GM18519 (cell line): Measurements from ENCODE around the gene PLXND1.

Source experiments
- ATAC-seq: cut with Tn5 transposase; IDR thresholded peaks from one replicate; pipeline ENCODE4 v1.9.1; 2021; ENCODE audit warnings: mild to moderate bottlenecking, moderate library complexity; ENCODE audit not compliant: unreplicated experiment, low FRiP score

Gene PLXND1

DNA sequence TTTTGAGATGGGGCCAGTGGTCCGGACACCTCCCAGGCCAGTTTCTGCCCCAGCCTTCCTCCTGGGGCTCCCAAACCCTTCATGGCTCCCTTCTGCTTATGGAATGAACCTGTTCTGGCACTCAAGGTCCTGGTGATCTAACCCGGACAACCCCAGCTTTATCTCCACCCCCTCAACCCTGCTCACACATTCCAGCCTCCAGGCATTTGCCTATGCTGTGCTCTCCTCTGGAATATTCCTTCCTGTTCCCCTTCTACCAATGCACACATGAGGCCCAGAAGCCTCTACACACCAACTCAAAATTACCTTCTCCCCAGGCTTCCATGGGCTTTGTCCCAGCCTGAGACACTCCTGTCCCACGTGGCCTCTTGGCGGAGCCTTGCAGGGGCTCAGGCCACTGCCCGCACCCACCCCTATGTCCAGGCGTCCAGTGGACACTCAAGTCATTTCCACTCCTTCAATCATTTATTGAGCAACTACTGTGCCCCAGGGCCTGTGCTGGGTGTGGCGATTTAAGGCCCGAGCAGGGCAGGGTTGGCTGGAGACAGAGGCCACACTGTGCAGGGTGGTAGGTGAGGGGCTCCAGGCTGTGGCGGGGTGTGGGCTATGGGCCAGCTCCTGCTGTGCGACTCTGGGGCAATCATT is 18.8 kb downstream of the PLXND1 start:
- ATAC-seq = no peak

DNA sequence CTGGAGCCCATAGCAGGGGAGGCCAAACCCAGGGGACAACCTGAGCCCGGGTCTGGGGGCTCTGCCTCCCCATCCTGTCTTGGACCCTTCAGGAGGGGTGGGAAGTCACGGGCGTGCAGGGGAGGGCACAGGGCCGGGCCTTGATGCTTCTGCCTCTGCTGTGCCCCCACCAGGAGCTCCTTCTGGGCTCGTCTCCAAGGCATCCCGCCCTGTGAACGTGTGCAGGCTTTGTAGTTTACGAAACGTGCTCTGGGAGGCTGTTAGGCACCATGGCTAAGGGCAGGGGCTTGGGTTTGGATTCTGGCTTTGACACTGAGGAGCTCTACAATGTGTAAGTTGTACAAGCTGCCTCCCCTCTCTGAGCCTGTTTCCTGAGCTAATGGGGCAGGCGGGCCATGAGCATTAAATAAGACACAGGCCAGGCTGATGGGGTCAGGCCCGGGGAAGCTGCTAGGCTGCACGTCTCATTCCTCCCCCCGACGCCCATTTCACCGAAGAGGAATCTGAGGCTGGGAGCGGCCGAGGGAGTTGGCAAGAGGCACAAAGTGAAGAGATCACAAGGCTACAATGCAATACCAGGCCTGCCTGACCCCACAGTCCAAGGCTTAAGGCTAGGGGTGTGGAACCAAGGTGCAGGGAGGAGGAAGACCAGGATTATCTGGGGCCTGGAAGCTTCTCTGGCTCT is 19.6 kb downstream of the PLXND1 start:
- no peak for ATAC-seq

DNA sequence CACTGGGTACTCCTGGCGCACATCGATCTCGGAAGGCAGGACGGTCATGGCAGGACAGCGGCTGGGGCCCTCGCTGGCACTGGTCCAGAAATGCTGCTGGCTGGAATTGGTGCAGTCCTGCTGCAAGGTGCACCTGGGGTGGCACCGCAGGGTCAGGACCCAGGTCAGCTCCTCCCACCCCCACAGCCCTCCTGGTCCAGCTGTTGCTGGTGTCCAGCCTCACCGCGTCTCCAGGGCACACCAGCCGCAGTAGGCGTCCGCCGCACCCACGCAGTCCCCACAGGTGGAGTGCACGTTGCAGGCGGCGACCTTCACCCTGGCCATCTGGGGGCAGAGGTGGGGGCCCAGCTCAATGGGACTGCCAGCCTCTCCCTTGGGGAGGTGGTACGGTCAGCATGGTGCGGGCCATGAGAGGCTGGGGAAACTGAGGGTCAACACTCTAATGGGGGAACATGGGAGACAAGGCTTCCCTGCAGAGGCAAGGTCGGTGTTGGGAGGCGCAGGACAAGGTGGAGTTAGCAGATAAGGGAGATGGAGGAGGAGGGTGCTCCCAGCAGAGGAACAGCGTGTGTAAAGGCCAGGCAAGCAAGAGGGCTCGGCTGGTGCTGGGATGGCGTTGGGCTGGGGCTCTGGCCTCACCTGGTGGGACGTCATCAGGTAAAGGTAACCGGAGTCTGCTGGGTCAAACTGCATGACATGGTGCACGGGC is 20.4 kb downstream of the PLXND1 start:
- ATAC-seq = no peak

DNA sequence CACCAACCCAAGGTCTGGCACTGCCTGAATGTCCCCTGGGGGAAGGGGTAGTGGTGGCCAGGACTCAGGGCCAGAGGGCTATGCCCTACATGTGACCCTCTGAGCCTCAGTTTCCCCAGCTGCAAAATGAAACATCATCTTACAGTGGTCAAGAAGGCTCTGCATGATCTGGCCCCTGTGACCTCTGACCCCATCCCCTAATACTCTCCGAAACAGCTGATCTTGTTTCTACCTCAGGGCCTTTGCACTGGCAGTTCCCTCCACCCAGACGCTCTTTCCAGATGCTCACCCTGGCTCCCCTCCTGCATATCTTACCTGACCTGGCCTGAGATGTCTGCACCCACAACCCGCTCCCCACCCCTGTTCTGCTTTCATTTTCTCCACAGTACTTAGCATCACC is 21.8 kb downstream of the PLXND1 start:
- no peak for ATAC-seq

DNA sequence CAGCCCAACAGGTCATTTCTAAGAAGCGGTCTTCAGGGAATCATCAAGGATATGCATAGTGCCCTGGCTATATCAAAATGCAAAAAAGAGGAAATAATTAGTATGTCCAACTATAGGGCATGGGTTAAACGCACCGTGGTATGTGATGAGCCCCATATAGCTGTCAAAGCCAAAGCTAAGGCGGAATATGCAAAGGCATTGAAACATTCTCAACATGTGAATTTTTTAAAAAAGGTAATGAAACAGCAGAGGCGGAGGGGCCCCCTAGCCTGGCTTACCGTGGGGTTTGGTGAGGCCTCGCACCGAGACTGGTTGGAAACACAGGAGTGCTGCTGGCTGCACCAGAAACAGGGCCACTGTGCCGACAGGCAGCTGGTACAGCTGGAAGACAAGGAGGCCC is 23.2 kb downstream of the PLXND1 start:
- ATAC-seq = no peak

DNA sequence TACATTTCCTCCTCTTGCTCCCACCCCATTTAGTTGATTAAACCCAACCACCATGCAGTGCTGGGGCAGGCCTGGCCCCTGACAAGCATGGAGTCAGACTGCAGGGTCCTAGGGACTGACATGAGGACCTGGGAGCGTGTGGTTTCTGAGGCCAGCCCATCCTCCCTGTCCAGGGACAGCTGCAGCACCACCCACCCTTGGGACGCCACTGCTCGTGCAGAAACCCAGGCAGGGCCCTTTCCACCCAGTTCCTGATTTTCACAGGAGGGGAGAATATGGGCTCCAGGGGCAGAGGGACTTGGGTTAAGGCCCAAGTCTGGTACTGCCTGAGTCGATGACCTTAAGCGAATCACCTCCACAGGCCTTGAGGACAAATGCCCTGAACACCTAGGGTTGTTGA is 23.7 kb downstream of the PLXND1 start:
- ATAC-seq = no peak

DNA sequence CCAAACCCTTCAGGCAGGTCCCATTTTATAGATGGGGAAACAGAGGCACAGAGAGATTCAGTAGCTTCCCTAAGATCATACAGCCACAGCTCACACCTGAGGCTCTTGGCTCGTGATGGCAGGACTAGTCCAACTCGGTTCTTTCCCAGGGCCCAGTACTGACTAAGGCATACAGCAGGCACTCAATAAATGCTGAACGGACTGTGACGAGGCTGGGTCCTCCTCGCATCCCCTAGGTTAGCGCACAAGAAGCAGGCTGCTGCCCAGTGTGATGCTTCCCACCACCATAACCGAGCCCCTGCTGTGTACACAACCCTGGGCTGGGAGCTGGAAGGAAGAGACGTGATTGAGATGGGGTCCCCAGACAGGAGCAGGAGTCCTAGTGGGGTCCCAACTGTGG is 24.9 kb downstream of the PLXND1 start:
- ATAC-seq = no peak

DNA sequence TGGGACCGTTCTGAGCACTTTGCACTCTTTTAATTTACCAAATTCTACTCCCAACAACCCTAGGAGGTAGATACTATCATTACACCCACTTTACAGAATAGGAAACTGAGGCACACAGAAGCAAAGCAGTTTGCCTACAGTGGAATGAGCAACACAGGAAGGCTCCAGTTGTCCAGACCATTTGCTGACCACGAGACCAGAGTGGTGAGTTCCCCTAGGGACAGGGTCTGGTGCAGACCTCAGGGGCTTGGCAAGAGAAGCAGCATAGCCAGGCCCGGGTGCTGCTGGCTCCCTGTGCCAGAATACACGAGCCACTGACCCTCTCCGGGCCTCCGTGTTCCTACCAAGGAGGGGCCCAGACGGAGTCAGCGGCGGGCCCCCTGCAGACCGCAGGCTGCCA is 26.5 kb downstream of the PLXND1 start:
- no peak for ATAC-seq

DNA sequence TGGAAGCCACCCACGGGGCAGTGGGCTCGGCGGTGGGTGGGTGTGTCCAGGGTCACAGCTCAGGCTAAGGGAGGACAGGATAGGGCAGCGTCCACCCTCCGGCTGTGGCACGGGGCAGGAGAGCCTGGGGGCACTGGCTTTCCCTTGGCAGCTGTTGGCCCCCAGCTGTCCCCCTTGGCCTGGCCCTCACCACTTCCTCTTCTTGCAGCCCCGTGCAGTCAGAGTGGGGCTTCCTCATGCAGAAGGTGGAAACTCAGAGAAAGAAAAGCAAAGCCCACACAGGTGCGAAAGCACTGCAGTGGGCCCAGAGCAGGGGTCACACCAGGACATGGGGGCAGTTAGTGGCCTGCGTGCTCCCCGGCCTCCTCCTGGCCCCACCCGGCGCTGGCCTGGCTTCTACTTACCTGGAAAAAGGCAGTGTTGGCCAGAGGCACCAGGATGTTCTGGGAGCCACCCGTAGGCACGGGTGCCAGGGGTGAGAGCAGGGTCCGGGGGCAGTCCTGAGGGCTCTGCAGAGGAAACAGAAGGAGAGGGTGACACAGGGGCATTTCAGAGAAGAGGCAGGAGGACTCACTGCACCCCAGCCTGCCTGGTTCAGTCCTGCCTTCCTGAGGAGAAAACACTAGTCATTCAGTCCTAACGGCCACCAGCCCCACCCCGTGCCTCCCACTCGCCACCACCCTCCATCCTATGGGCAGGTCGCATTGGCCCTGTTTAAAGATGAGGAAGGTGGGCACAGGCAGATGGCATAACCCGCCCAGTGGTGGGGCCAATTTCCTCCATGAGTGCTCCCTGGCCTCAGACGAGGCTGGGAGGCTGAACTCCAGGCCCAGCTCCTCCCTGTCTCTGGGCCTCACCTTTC is 28.3 kb downstream of the PLXND1 start:
- no peak for ATAC-seq

DNA sequence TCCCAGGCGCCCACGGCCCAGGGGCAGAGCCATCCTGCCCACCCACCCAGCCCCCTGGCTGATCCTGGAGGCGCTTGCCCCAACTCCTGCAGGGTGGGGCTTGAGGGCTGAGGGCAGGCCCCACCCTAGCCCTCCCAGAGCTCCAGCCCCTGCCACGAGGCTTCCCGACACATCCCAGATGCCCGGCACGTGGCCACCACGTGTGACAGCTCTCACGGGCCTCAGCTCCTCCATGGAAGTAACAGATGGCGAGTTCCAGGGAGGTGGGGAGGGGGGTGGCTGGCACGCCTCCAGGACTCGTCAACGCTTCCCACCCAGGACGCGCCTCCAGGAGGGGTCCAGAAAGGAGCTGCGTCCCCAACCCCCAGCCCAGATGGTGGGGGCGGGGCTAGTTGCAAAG is 29.1 kb downstream of the PLXND1 start:
- ATAC-seq = no peak

DNA sequence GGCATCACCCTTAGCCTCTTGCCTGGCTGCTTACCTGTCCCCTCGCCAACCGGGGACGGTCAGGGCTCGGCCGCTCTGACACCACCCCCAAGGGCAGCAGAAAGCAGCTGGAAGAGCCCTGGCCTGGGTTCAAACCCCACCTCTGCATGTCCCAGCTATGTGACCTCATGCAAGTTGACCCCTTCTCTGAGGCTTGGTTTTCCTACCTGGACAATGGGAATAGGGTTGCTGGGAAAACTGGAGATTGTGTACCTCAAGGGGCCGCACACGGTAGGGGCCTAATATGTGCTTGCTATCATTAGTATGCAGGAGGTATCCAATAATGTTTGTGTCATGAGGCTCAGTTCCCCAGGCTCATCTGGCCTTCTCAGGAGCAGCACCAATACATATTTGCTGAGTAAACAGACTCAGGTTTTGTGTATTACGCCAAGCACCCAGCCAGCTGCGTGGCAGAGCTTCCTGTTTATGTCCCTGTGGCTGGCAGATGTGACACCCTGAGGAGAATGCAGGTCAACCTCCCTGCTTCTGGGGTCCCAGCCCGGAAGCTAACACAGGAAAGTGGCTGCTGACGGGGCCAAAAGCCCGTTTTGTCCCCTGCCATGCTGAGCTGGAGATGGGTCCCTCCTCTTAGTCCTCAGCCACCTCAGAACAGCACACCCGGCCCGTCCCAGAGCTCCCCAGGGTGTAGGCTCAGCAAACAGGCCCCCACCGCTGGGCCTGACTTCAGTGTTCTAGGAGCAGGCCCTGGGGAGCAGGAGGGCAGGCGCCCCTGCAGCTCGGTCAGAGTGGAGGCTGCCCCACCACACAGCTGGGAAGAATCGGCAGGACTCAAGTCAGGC is 29.7 kb downstream of the PLXND1 start:
- ATAC-seq = no peak

DNA sequence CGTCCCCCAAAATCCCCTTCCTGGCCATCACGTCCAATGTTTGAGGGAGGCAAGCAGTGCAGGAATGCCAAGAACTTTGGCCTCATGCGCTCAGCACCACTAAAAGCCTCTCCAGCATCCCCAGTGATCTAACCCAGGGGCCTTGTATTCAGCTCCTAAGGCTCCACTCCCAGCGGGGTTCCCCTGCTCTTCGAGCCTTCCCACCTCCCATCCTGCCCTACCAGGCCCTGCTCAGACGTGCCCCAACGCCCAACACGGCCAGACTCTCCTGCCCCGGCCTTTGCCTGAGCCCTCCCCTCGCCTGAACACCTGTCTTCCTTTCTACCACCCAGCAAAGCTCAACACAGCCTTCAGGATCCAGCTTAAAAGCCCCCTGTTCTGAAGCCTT is 30.5 kb downstream of the PLXND1 start:
- no peak for ATAC-seq

DNA sequence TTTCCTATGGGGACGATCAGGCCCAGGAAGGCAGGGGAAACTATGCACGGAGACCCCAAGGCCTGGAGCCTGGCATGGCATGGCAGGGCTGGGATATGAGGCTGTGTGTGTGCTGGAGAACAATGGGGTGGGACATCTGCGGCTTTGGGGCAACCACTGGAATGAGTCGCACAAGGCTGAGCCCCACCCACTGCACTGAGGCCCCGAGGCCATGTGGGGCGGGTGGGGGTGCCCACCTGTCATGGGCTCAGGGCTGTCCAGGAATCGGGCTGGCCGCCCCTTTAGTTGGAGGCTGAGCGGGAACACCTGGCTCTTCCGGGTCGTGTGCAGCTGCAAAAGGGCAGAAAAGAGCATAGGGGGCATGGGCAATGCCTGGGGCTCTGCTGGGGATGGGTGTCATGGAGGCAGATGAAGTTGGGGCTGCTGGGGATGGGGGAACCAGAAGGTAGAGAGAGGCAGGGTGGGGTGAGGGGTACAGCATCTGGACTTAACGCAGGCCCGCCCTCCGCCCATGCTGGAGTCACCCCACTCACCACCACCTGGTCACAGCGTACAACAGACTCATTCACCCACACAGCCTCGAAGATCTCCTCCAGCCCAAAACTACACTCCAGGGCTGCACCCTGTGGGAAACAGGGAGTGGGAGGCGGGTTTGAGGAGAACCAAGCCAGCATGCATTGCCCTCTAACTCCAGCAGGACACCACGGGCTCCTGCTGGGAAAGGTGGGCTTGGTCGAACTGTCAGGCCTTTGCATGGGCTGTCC is 31.1 kb downstream of the PLXND1 start:
- ATAC-seq = no peak

DNA sequence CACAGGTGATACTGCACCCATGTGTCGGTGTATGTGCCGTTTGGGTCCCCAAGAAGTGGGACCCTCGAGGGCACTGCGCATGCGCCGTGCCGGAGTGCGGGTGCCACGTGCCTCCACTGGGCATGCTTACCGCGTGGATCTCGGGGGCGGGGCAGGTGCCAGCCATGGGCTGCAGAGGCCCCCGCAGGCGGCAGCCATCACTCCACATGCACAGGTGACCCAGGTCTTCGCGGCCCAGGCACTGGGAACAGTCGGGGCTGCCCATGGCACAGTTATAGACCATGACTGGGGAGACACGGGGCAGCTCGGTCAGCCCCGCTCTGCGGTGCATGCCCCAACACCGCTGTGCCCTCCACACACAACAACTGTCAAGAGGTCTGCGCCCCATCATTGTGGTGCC is 32.3 kb downstream of the PLXND1 start:
- no peak for ATAC-seq

DNA sequence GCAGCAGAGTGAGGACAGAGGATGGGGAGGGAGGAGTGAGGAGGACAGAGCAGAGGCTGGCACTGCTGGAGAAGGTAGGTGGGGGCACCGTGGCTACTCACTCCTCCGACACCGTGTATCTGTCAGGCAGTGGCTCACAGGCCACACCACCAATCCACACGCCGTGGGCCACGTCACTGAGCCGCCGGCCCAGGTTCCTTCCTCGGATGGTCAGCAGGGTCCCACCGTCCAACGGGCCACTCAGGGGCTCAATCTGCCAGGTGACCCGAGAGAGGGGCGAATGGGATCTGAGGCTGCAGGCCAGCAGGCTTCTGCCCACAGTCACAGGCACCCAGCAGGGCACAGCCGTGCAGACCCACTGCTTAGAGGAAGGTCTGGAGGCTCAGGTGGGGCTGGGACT is 33.0 kb downstream of the PLXND1 start:
- ATAC-seq = no peak

DNA sequence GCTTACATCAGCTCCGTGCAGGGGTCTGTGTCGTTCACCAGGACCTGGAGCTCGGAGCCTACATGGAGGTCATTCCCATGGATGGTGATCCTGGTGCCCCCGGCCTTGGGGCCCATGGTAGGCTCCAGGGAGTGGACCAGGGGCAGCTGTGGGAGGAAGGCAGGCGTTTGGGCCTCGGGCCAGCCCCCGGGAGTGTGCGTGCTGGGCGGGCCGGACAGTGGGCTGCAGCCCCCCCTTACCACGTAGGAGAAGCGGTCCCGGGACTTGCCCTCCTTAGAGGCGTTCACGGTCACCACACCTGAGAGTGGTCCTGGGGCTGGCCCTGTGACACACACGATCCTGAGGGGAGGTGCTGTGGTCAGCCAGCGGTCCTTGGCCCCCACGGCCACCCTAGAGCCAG is 33.9 kb downstream of the PLXND1 start:
- ATAC-seq = no peak

DNA sequence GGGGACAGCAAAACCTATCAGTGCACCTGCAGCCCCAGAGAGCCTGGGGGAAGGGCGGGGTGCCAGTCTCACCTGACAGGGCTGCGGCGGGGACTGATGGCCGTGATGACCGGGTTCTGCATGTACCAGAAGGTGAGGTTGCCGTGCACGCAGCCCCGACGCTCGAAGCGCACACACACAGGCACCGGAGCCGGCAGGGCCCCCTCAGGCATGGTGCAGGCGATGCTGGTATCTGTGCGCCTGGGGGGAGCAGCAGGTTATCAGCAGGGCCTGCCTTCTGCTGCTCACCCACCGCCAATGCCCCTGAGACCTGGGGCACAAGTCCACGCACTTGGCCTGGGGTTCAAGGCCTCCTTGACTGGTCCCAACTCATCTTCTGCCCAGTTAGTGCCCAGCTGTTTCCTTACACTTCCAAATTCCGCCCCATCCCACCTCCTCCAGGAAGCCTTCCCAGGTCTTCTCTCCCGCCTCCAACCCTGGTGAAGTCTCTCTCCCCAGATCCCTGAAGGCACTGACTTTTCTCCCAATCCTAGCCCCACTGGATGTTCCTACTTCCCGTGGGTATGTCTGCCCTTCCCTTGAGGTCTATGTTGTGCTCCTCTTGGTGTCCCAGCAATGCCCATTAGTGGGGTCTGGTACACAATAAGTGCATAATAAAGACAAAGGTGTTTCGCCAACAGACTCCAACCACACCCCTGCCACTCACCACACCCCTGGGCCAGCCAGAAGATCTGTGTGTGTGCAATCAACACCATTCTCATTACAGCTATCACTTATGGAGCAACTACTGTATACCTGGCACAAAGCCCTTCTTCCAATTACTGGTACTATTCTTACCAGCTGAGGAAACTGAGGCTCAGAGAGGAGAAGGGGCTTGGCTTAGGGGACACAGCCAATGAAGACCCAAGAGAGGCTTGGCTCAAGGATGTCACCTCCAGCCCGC is 34.6 kb downstream of the PLXND1 start:
- ATAC-seq = no peak

DNA sequence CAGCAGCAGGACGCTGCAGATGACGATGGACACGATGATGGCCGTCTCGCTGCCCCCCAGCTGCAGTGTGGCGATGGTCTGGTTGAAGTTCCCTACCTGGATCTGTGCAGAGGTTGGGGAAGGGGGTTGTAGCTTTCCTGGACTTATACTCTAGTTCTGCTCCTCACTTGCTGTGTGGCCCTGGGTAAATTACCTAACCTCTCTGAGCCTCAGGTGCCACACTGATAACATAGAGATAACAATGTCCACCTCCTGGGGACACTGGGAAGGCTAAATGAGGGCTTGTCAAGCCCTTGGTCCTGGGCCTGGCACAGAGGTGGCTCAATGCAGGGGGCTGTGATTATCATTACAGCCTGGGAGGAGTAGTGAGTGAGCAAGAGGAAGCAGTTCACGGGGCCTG is 36.6 kb downstream of the PLXND1 start:
- no peak for ATAC-seq
